PFSK-1 (cell line): ENCODE measurements around the gene TRIP10.

Source experiments
- FOXP2 ChIP-seq: optimal IDR thresholded peaks from 2 replicates; pipeline ENCODE3; 2011; ENCODE audit warnings: borderline replicate concordance, control low read depth, inconsistent platforms; ENCODE audit not compliant: insufficient read depth; ENCODE audit errors: extremely low read length, extremely low read depth
- POLR2AphosphoS5 ChIP-seq: IDR thresholded peaks from 2 replicates; pipeline ENCODE4 v1.6.1; 2012; ENCODE audit warnings: low read depth, mild to moderate bottlenecking, control low read depth, low read length, moderate library complexity
- REST ChIP-seq, 2 experiments: IDR thresholded peaks; 2 replicates each; pipeline versions ENCODE4 v1.6.1 to v1.8.0; 2011 to 2012; ENCODE audit warnings: low read depth in 2 of 2, low read length in 2 of 2, control low read depth in 1 of 2, inconsistent platforms in 1 of 2, mild to moderate bottlenecking in 1 of 2, moderate library complexity in 1 of 2; ENCODE audit not compliant: insufficient read depth in 1 of 2
- SIN3A ChIP-seq: IDR thresholded peaks from 2 replicates; pipeline ENCODE4 v1.6.1; 2012; ENCODE audit warnings: mild to moderate bottlenecking, low read length, moderate library complexity, borderline replicate concordance; ENCODE audit not compliant: insufficient read depth
- TAF1 ChIP-seq: IDR thresholded peaks from 2 replicates; pipeline ENCODE4 v1.6.1; 2012; ENCODE audit warnings: low read length, control low read depth, borderline replicate concordance; ENCODE audit not compliant: insufficient read depth

GRCh38 chr19:6696239-6696820 lies 43.1 kb upstream of the TRIP10 start:
- TF ChIP-seq TAF1 (no peak), POLR2AphosphoS5 (no peak), SIN3A (no peak), REST (IDR thresholded peaks at IDR 0.05; ENCODE audit: insufficient read depth in 1 of 2, low read depth in 2 of 2, low read length in 2 of 2) (no peak), FOXP2 (no peak)
